ENCODE results near the gene ANP32E.
"Not testable (repeated sequence)": the region's sequence is repeated elsewhere in the genome, so short reads cannot be mapped to it uniquely, and the experiment has no call there.

The ANP32E gene

GRCh38 chr1:150256554-150257341, 20.8 kb upstream of the ANP32E start:
- 1% methylated on average over 14 of the region's 14 CpGs for WGBS, 2 experiments
- Histone ChIP-seq H3K9me3 (ENCODE audit: control insufficient read depth, low read length) (no peaks in the 10 kb centered on the region), H3K27ac (ENCODE audit: insufficient read depth, low read depth, low read length, poor library complexity, severe bottlenecking) (peak overlapping the region; percentile 100), H3K4me1 (ENCODE audit: control insufficient read depth, insufficient read depth, low read length) (peaks cover 11% of the 10 kb centered on the region), H3K4me3 (ENCODE audit: insufficient read depth, low read depth, low read length) (peak overlapping the region; percentile 72), H3K27me3 (ENCODE audit: control insufficient read depth, insufficient read depth, low read length, poor library complexity, severe bottlenecking) (no peaks in the 10 kb centered on the region), H3K36me3 (ENCODE audit: control insufficient read depth, insufficient read depth, low read length) (peaks cover 5% of the 10 kb centered on the region)

GRCh38 chr1:150256198-150256553, 20.3 kb upstream of the ANP32E start:
- WGBS, 2 experiments: no CpG with 5 or more reads among the region's 1 CpG
- H3K36me3 ChIP-seq (ENCODE audit: control insufficient read depth, insufficient read depth, low read length): peaks cover under 1% of the 10 kb centered on the region
- peak overlapping the region; percentile 72 for H3K4me3 ChIP-seq (ENCODE audit: insufficient read depth, low read depth, low read length)
- no peaks in the 10 kb centered on the region for H3K27me3 ChIP-seq (ENCODE audit: control insufficient read depth, insufficient read depth, low read length, poor library complexity, severe bottlenecking)
- no peaks in the 10 kb centered on the region for H3K9me3 ChIP-seq (ENCODE audit: control insufficient read depth, low read length)
- H3K27ac ChIP-seq (ENCODE audit: insufficient read depth, low read depth, low read length, poor library complexity, severe bottlenecking): peak overlapping the region; percentile 100
- H3K4me1 ChIP-seq (ENCODE audit: control insufficient read depth, insufficient read depth, low read length): peaks cover 11% of the 10 kb centered on the region

GRCh38 chr1:150249936-150250335, 14.0 kb upstream of the ANP32E start:
- Histone ChIP-seq H3K9me3 (ENCODE audit: control insufficient read depth, low read length) (no peaks in the 10 kb centered on the region), H3K4me3 (ENCODE audit: insufficient read depth, low read depth, low read length) (no peak overlapping the region), H3K27me3 (ENCODE audit: control insufficient read depth, insufficient read depth, low read length, poor library complexity, severe bottlenecking) (no peaks in the 10 kb centered on the region), H3K36me3 (ENCODE audit: control insufficient read depth, insufficient read depth, low read length) (no peaks in the 10 kb centered on the region), H3K4me1 (ENCODE audit: control insufficient read depth, insufficient read depth, low read length) (no peaks in the 10 kb centered on the region), H3K27ac (ENCODE audit: insufficient read depth, low read depth, low read length, poor library complexity, severe bottlenecking) (no peak overlapping the region)
- 95 to 100% methylated on average over 2 of the region's 2 CpGs for WGBS, 2 experiments

GRCh38 chr1:150243003-150243402, 7.1 kb upstream of the ANP32E start:
- H3K36me3 ChIP-seq (ENCODE audit: control insufficient read depth, insufficient read depth, low read length): no peaks in the 10 kb centered on the region
- H3K9me3 ChIP-seq (ENCODE audit: control insufficient read depth, low read length): no peaks in the 10 kb centered on the region
- no peaks in the 10 kb centered on the region for H3K27me3 ChIP-seq (ENCODE audit: control insufficient read depth, insufficient read depth, low read length, poor library complexity, severe bottlenecking)
- no peak overlapping the region for H3K27ac ChIP-seq (ENCODE audit: insufficient read depth, low read depth, low read length, poor library complexity, severe bottlenecking)
- 91 to 98% methylated on average over 3 of the region's 3 CpGs for WGBS, 2 experiments
- no peak overlapping the region for H3K4me3 ChIP-seq (ENCODE audit: insufficient read depth, low read depth, low read length)
- H3K4me1 ChIP-seq (ENCODE audit: control insufficient read depth, insufficient read depth, low read length): no peaks in the 10 kb centered on the region

- Histone ChIP-seq H3K27ac (ENCODE audit: insufficient read depth, low read depth, low read length, poor library complexity, severe bottlenecking) (no peak overlapping the region), H3K27me3 (ENCODE audit: control insufficient read depth, insufficient read depth, low read length, poor library complexity, severe bottlenecking) (no peaks in the 10 kb centered on the region), H3K36me3 (ENCODE audit: control insufficient read depth, insufficient read depth, low read length) (no peaks in the 10 kb centered on the region), H3K9me3 (ENCODE audit: control insufficient read depth, low read length) (no peaks in the 10 kb centered on the region), H3K4me1 (ENCODE audit: control insufficient read depth, insufficient read depth, low read length) (no peaks in the 10 kb centered on the region), H3K4me3 (ENCODE audit: insufficient read depth, low read depth, low read length) (no peak overlapping the region)
- 88% methylated on average over 21 of the region's 21 CpGs for WGBS, 2 experiments
Measured at GRCh38 chr1:150237746-150238145, 1.8 kb upstream of the ANP32E start.

- not testable (repeated sequence) for H3K36me3 ChIP-seq (ENCODE audit: control insufficient read depth, insufficient read depth, low read length); H3K9me3 ChIP-seq (ENCODE audit: control insufficient read depth, low read length); H3K27me3 ChIP-seq (ENCODE audit: control insufficient read depth, insufficient read depth, low read length, poor library complexity, severe bottlenecking); H3K4me3 ChIP-seq (ENCODE audit: insufficient read depth, low read depth, low read length); H3K27ac ChIP-seq (ENCODE audit: insufficient read depth, low read depth, low read length, poor library complexity, severe bottlenecking); H3K4me1 ChIP-seq (ENCODE audit: control insufficient read depth, insufficient read depth, low read length)
- 89 to 94% methylated on average over 13 of the region's 13 CpGs for WGBS, 2 experiments
Measured at GRCh38 chr1:150237176-150237575, 1.3 kb upstream of the ANP32E start.

- Histone ChIP-seq H3K27me3 (ENCODE audit: control insufficient read depth, insufficient read depth, low read length, poor library complexity, severe bottlenecking) (no peaks in the 10 kb centered on the region), H3K27ac (ENCODE audit: insufficient read depth, low read depth, low read length, poor library complexity, severe bottlenecking) (peak overlapping the region; percentile 88)
- 41 to 46% methylated on average over 10 of the region's 10 CpGs for WGBS, 2 experiments
Measured at GRCh38 chr1:150236614-150237100, 745 bp upstream of the ANP32E start.

GRCh38 chr1:150235294-150235851, 539 bp downstream of the ANP32E start:
- Histone ChIP-seq H3K27ac (ENCODE audit: insufficient read depth, low read depth, low read length, poor library complexity, severe bottlenecking) (peak overlapping the region; percentile 65), H3K4me1 (ENCODE audit: control insufficient read depth, insufficient read depth, low read length) (no peaks in the 10 kb centered on the region), H3K9me3 (ENCODE audit: control insufficient read depth, low read length) (no peaks in the 10 kb centered on the region), H3K36me3 (ENCODE audit: control insufficient read depth, insufficient read depth, low read length) (no peaks in the 10 kb centered on the region), H3K4me3 (ENCODE audit: insufficient read depth, low read depth, low read length) (peak overlapping the region; percentile 89), H3K27me3 (ENCODE audit: control insufficient read depth, insufficient read depth, low read length, poor library complexity, severe bottlenecking) (no peaks in the 10 kb centered on the region)
- 0% methylated on average over 24 to 27 of the region's 27 CpGs for WGBS, 2 experiments

More at GRCh38 chr1:150236614-150237100, 745 bp upstream of the ANP32E start:
- no peaks in the 10 kb centered on the region for H3K4me1 ChIP-seq (ENCODE audit: control insufficient read depth, insufficient read depth, low read length)
- no peaks in the 10 kb centered on the region for H3K9me3 ChIP-seq (ENCODE audit: control insufficient read depth, low read length)
- no peaks in the 10 kb centered on the region for H3K36me3 ChIP-seq (ENCODE audit: control insufficient read depth, insufficient read depth, low read length)
- peak overlapping the region; percentile 89 for H3K4me3 ChIP-seq (ENCODE audit: insufficient read depth, low read depth, low read length)

GRCh38 chr1:150234566-150235293, 1.2 kb downstream of the ANP32E start:
- H3K4me3 ChIP-seq (ENCODE audit: insufficient read depth, low read depth, low read length): peak overlapping the region; percentile 89
- WGBS, 2 experiments: 0% methylated on average over 78 of the region's 78 CpGs
- H3K27ac ChIP-seq (ENCODE audit: insufficient read depth, low read depth, low read length, poor library complexity, severe bottlenecking): peak overlapping the region; percentile 65
- no peaks in the 10 kb centered on the region for H3K4me1 ChIP-seq (ENCODE audit: control insufficient read depth, insufficient read depth, low read length)
- H3K27me3 ChIP-seq (ENCODE audit: control insufficient read depth, insufficient read depth, low read length, poor library complexity, severe bottlenecking): no peaks in the 10 kb centered on the region
- peaks cover 2% of the 10 kb centered on the region for H3K36me3 ChIP-seq (ENCODE audit: control insufficient read depth, insufficient read depth, low read length)
- no peaks in the 10 kb centered on the region for H3K9me3 ChIP-seq (ENCODE audit: control insufficient read depth, low read length)

GRCh38 chr1:150234309-150234565, 1.7 kb downstream of the ANP32E start:
- peak overlapping the region; percentile 65 for H3K27ac ChIP-seq (ENCODE audit: insufficient read depth, low read depth, low read length, poor library complexity, severe bottlenecking)

More at GRCh38 chr1:150234309-150234565, 1.7 kb downstream of the ANP32E start:
- peak overlapping the region; percentile 89 for H3K4me3 ChIP-seq (ENCODE audit: insufficient read depth, low read depth, low read length)
- H3K4me1 ChIP-seq (ENCODE audit: control insufficient read depth, insufficient read depth, low read length): no peaks in the 10 kb centered on the region
- H3K36me3 ChIP-seq (ENCODE audit: control insufficient read depth, insufficient read depth, low read length): peaks cover 6% of the 10 kb centered on the region
- WGBS, 2 experiments: 1% methylated on average over 9 of the region's 9 CpGs
- no peaks in the 10 kb centered on the region for H3K9me3 ChIP-seq (ENCODE audit: control insufficient read depth, low read length)
- H3K27me3 ChIP-seq (ENCODE audit: control insufficient read depth, insufficient read depth, low read length, poor library complexity, severe bottlenecking): no peaks in the 10 kb centered on the region
